WTC11 (cell line): ENCODE data around the gene SMO.

Experiments
- CREB1 ChIP-seq: sonication (generic); formaldehyde crosslinking; IDR thresholded peaks from 2 replicates; pipeline ENCODE4 v1.8.0; 2023; ENCODE audit warnings: mild to moderate bottlenecking, missing genetic modification reagents
- CTCF ChIP-seq: fragments of 200-600 bp; IDR thresholded peaks from 2 replicates; pipeline ENCODE4 v1.8.0; 2022; ENCODE audit warnings: antibody characterized with exemption
- ESRRA ChIP-seq: sonication (generic); formaldehyde crosslinking; IDR thresholded peaks from 2 replicates; pipeline ENCODE4 v1.8.1; 2022; ENCODE audit warnings: mild to moderate bottlenecking, missing genetic modification reagents, borderline replicate concordance
- FOXP1 ChIP-seq: sonication (generic); formaldehyde crosslinking; IDR thresholded peaks from 2 replicates; pipeline ENCODE4 v1.8.0; 2022; ENCODE audit warnings: missing genetic modification reagents, mild to moderate bottlenecking, moderate library complexity, borderline replicate concordance
- IRF2 ChIP-seq: sonication (generic); formaldehyde crosslinking; IDR thresholded peaks from 2 replicates; pipeline ENCODE4 v1.8.0; 2022; ENCODE audit warnings: low read depth, missing genetic modification reagents, borderline replicate concordance
- JAZF1 ChIP-seq: fragments of 250-450 bp; sonication (Bioruptor Pico); IDR thresholded peaks from 2 replicates; pipeline ENCODE4 v1.9.0; 2021; ENCODE audit warnings: moderate library complexity, mild to moderate bottlenecking, inconsistent platforms
- JUN ChIP-seq: sonication (generic); formaldehyde crosslinking; IDR thresholded peaks from 2 replicates; pipeline ENCODE4 v1.8.0; 2023; ENCODE audit warnings: mild to moderate bottlenecking, missing genetic modification reagents
- SMAD3 ChIP-seq: sonication (generic); formaldehyde crosslinking; IDR thresholded peaks from 2 replicates; pipeline ENCODE4 v1.8.0; 2022; ENCODE audit warnings: missing genetic modification reagents, mild to moderate bottlenecking, borderline replicate concordance
- SP1 ChIP-seq: sonication (generic); formaldehyde crosslinking; conservative IDR thresholded peaks from 2 replicates; pipeline ENCODE4 v1.8.1; 2022; ENCODE audit warnings: missing genetic modification reagents
- TCF7 ChIP-seq: sonication (generic); formaldehyde crosslinking; IDR thresholded peaks from 2 replicates; pipeline ENCODE4 v1.8.0; 2022; ENCODE audit warnings: mild to moderate bottlenecking, low read depth, missing genetic modification reagents, moderate library complexity
- ZBTB43 ChIP-seq: sonication (generic); formaldehyde crosslinking; IDR thresholded peaks from 2 replicates; pipeline ENCODE4 v1.8.1; 2023; ENCODE audit warnings: mild to moderate bottlenecking, missing genetic modification reagents
- ZNF263 ChIP-seq: sonication (generic); formaldehyde crosslinking; IDR thresholded peaks from 2 replicates; pipeline ENCODE4 v1.8.1; 2022; ENCODE audit warnings: low read depth, mild to moderate bottlenecking, moderate library complexity, missing genetic modification reagents
- ZNF512 ChIP-seq: sonication (generic); formaldehyde crosslinking; IDR thresholded peaks from 2 replicates; pipeline ENCODE4 v1.8.1; 2022; ENCODE audit warnings: missing genetic modification reagents, borderline replicate concordance

- TF ChIP-seq CTCF, result no peak
- no peak for TF ChIP-seq SMAD3 (CRISPR knock-in tag)
- TF ChIP-seq JUN (CRISPR knock-in tag), result no peak
- TF ChIP-seq ZNF263 (CRISPR knock-in tag), result no peak
- TF ChIP-seq SP1 (CRISPR knock-in tag), result no peak
- no peak for TF ChIP-seq FOXP1 (CRISPR knock-in tag)
- TF ChIP-seq JAZF1, result no peak
- TF ChIP-seq IRF2 (CRISPR knock-in tag), result no peak
- TF ChIP-seq ZBTB43 (CRISPR knock-in tag), result no peak
- TF ChIP-seq CREB1 (CRISPR knock-in tag), result no peak
- no peak for TF ChIP-seq ZNF512 (CRISPR knock-in tag)
- TF ChIP-seq TCF7, result no peak
- TF ChIP-seq ESRRA (CRISPR knock-in tag), result no peak
These were observed 21.7 kb upstream of the SMO start for GRCh38 chr7:129166745-129167144.
